NCI-H2227 treated with DMSO at 0.1 percent for 48 hours (cell line): ENCODE results near the gene PTGES2.

ENCODE experiments used
- DNase-seq: peaks from one replicate; lab custom pipeline; 2025; lab: John Stamatoyannopoulos, UW

Gene PTGES2

DNA sequence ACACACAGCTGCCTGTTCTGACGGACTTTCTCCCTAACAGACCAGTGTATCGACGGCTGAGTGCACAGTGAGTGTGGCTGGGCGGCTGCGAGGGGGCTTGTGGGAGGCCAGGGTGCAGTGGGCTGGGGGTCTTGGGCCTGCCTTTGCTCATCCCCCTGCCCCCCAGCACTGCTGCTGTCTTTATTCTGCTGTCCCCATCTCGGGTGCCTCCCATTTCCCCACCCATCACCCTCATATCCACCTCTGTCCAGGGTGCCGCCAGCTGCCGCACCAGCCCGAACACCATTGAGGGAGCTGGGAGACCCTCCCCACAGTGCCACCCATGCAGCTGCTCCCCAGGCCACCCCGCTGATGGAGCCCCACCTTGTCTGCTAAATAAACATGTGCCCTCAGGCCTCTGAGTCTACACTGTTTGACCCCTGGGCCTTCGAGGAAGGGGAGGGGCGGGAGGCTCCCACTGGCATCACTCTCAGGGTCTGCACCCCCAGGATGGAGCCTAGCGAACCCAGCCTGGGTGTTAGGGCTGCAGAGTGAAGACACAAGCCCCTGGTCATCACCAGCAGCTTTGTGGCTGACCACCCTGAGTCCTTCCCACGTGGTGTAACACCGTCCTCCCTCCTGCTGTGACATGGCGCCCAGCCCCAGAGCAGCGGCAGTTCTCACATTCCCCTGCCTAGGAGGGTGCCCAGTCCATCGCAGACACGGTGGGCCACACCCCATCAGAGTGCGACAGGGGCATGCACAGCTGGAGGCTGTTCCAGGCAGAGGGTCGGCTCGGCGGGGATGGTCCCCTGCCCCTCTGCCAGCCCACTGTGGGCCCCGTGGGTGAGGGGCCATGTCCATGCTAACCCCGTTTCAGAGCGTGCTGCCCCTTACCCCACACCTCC is 25.8 kb upstream of the PTGES2 start:
- DNase-seq = no peak

- DNase-seq = no peak
Measured at GRCh38 chr9:128152133-128153059, 24.9 kb upstream of the PTGES2 start.

- no peak for DNase-seq
Measured at GRCh38 chr9:128151309-128152132, 24.0 kb upstream of the PTGES2 start.

- no peak for DNase-seq
Measured at GRCh38 chr9:128150594-128151308, 23.2 kb upstream of the PTGES2 start.

GRCh38 chr9:128149951-128150593 is 22.5 kb upstream of the PTGES2 start:
- DNase-seq = no peak

DNA sequence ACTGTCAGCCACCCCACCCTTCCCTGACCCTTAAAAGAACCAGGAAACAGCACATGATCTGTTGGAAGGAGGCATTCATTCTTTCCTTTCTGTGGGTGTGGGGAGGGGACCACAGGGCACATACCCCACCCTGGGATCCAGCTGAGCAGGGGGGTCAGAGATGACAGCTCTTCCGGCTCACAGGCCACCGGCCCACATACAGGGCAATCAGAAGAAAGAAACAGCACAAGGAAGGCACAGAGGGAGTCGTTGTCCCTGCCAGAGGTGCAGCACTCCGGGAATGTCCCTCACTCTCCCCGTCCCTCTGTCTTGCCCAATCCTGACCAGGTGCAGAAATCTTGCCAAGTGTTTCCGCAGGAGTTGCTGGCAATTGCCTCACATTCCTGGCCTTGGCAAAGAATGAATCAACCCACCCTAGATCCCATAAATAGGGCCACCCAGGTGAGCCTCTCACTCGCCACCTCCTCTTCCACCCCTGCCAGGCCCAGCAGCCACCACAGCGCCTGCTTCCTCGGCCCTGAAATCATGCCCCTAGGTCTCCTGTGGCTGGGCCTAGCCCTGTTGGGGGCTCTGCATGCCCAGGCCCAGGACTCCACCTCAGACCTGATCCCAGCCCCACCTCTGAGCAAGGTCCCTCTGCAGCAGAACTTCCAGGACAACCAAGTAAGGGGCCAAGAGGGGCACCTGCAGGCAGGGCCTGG is 21.6 kb upstream of the PTGES2 start, which contains the start of gene LCN2:
TSS of gene LCN2 (plus strand) at position 453 of the 701 bp plus-strand sequence. CDS start at position 526, 73 bp downstream.
- no peak for DNase-seq

GRCh38 chr9:128148509-128149000 is 21.0 kb upstream of the PTGES2 start:
- no peak for DNase-seq

- no peak for DNase-seq
Measured at GRCh38 chr9:128146591-128147120, 19.1 kb upstream of the PTGES2 start.

- no peak for DNase-seq
Measured at GRCh38 chr9:128145951-128146351, 18.4 kb upstream of the PTGES2 start.

DNA sequence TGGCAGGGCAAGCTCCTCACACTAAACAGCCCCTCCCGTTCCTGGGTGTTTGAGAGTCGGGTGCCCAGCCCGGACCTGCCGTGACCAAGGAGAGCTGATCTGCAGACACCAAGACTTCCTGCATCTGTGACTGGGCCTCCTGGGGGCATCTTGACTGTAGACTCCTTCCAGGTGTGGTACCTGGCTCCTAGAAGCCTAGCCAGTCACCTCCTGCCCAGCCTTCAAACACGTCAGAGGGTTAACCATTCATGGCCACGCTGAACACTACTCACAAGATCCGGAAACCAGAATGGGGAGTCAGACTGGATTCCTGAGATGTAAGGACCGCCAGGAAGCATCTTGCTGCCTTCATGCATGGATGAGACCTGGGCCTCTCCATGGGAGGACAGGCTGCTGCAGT is 18.0 kb upstream of the PTGES2 start:
- no peak for DNase-seq

DNA sequence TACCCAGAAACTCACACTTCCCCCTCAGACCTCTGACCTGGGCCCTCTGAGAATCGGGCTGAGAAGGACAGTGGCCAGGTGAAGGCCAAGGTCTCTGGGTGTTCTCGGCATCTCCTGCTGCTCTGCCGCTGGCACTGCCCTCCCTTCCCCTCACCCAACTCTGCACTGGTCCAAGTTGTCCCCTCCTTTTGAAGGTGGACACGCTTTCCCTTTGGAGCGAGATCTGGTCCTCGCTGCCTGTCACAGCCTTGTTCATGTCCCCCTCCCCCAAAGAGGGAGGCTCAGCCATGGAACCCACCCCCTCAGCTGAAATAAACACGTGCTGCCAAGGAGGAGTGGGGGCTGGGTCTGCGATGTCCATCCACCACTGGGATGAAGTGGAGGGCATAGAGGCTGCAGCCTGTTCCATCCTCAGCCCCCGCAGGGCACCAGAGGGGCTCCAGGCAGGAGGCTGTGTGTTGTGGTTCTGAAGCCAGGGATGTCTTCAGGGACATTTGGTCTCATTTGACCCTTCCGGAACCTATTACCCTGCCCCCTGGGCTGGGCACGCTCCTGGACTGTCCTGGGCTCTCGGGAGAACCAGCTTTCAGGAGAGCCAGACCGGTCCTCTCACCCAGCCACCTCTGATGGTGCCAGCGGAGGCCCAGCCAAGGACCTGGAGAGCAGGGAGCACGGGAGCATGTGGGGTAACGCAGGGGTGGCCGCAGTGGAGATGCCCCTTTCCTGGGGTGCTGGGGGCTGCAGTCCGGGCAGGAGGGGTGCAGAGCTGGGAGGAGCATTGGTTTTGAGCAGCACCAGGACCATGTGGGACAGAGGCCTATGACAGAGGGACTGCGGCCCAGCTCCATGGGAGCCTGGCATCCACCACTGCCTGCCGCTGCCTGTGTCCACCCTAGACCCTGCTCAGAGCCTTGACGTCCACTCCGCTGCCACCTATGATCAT is 17.0 kb upstream of the PTGES2 start:
- DNase-seq = no peak

DNA sequence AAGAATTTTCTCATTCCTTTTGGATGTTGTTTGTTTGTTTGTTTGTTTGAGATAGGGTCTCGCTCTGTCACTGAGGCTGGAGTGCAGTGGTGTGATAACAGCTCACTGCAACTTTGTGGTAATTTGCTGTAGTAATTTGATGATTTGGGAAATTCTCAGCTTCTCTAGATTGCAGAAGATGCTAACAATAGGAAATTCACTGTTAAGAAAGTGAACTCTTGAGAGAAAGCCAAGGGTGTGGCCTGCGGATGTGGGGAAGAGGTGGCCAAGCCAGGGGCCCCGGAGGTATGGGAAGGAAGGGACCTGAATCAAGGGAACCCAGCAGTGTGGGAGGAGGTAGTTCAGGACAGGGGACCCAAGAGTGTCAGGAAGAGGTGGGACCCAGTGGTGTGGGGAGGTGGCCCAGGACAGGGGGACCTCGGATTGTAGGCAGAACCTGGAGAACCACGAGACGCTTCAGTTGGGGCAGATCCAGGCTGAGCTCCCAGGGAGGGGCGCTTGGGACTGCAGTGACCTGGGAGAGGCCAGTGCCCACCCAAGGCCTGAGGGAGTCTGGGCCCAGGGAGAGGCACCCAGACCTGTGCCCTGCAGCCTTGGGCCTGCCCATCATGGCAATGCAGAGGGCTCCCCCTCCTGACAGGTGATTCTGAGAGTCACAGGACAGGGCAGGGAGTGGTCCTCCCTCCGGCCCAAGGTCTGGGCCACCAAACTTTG is 16.2 kb upstream of the PTGES2 start:
- no peak for DNase-seq

GRCh38 chr9:128142596-128142995 is 15.1 kb upstream of the PTGES2 start:
- no peak for DNase-seq

- no peak for DNase-seq
Measured at GRCh38 chr9:128142061-128142460, 14.5 kb upstream of the PTGES2 start.

GRCh38 chr9:128141604-128142003 is 14.1 kb upstream of the PTGES2 start:
- no peak for DNase-seq

DNA sequence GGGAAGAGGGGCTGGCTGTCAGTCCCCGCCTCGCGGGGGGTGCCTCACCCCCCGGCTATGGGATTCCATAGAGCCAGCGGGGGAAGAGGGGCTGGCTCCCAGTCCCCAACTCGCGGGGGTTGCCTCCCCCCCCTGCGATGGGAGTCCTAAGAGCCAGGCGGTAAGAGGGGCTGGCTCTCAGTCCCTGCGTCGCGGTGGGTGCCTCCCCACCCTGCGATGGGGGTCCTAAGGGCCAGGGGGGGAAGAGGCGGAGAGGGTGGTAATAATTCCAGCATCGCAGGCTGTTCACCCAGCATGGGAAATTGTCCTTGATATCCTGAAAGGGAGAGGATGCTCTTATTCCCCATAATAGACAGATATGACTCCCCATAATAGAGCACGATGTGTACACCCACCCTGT is 12.1 kb upstream of the PTGES2 start:
- no peak for DNase-seq

DNA sequence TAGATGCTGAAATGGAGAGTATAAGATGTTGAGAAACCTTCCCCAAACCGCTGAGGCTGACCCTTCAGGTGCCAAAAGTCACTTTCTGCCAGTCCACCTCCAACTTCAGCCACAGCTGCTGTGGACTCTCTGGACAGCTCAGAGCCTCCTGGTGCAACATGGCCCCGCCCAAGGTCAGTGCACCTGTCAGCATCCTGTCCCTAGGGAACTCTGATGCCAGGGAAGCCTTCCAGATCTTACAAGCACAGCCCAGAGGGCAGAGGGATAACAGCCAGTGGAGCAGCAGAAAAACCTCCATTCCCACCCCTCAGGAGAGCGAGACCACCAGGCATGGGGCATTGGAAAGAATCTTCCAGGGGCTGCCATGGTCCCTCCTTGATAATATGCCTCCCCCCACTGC is 10.5 kb upstream of the PTGES2 start:
- no peak for DNase-seq
